Lower lobe of right lung (tissue), 2 donors: Measurements from ENCODE around the gene NAPB. TPM values are rescaled to one million over a fixed set of nuclear protein-coding genes. Genes with fewer than 3 reads are reported as not detected.
"Not testable (repeated sequence)": the region's sequence is repeated elsewhere in the genome, so short reads cannot be mapped to it uniquely, and the experiment has no call there.

Experiments used
- ATAC-seq, 2 donors: fragments of 200-7000 bp; cut with Tn5 transposase; one replicate each; pipeline ENCODE4 v1.9.1; 2020 to 2022; ENCODE audit warnings: mild to moderate bottlenecking in 2 of 2, moderate library complexity in 2 of 2
- DNase-seq: peaks from one replicate; pipeline ENCODE4 v3.0.0-alpha.2; 2020
- H3K27ac ChIP-seq: fragments of 200-600 bp; one replicate; pipeline ENCODE4 v1.8.0; 2022
- H3K27me3 ChIP-seq: fragments of 200-600 bp; one replicate; pipeline ENCODE4 v1.8.0; 2022; ENCODE audit warnings: low read depth
- H3K36me3 ChIP-seq: fragments of 200-600 bp; one replicate; pipeline ENCODE4 v1.8.0; 2022; ENCODE audit warnings: mild to moderate bottlenecking
- H3K4me1 ChIP-seq: fragments of 200-600 bp; one replicate; pipeline ENCODE4 v1.8.0; 2022
- H3K4me3 ChIP-seq: fragments of 200-600 bp; one replicate; pipeline ENCODE4 v1.8.0; 2022; ENCODE audit warnings: mild to moderate bottlenecking
- H3K9me3 ChIP-seq: fragments of 200-600 bp; one replicate; pipeline ENCODE4 v1.8.0; 2022
- CTCF ChIP-seq: fragments of 200-600 bp; IDR thresholded peaks from one replicate; pipeline ENCODE4 v1.8.0; 2022; ENCODE audit warnings: antibody characterized with exemption, mild to moderate bottlenecking
- intact Hi-C: fragments of 100-400 bp; cut with DNase I; formaldehyde crosslinking; loops from one replicate; pipeline ENCODE4 v1.11.0; 2022
- total RNA-seq: library from RNA; stranded (reverse); fragmentation: NEBNext Ultra II Directional; extraction: Animal tissue kit (Norgen Biotek cat#: 25700); gene quantifications from one replicate; pipeline ENCODE4 v1.2.1, GENCODE V29; 2021
- donor health status: DM: no; HTN: yes; CAD: no; lungs with severe emphysema.

Gene NAPB
- total RNA-seq, 1 donor from 2014 or later, result 11.0 TPM

GRCh38 chr20:23349338-23350195 lies 71.7 kb downstream of the NAPB start:
- H3K36me3 ChIP-seq, result peaks cover 12% of the 10 kb centered on the region
- DNase-seq, result no peak
- no peaks in the 10 kb centered on the region for H3K27me3 ChIP-seq
- peak overlapping the region; percentile 97 for H3K27ac ChIP-seq
- peaks cover 27% of the 10 kb centered on the region for H3K4me1 ChIP-seq
- peak; percentile 87 to 88 for ATAC-seq
- TF ChIP-seq CTCF, result peak; percentile 38
- peak overlapping the region; percentile 90 for H3K4me3 ChIP-seq
- H3K9me3 ChIP-seq, result no peaks in the 10 kb centered on the region
- intact Hi-C loops, result no loop called here

GRCh38 chr20:23348510-23348909 lies 72.8 kb downstream of the NAPB start:
- peaks cover 27% of the 10 kb centered on the region for H3K4me1 ChIP-seq
- ATAC-seq, H3K36me3 ChIP-seq, H3K27me3 ChIP-seq, H3K9me3 ChIP-seq, intact Hi-C loops, DNase-seq, H3K4me3 ChIP-seq: not testable (repeated sequence)
- H3K27ac ChIP-seq, result peak overlapping the region; percentile 97

GRCh38 chr20:23347791-23348190 lies 73.5 kb downstream of the NAPB start:
- Histone ChIP-seq H3K27me3 (no peaks in the 10 kb centered on the region), H3K4me3 (no peak overlapping the region), H3K27ac (no peak overlapping the region), H3K4me1 (peaks cover 27% of the 10 kb centered on the region), H3K9me3 (no peaks in the 10 kb centered on the region), H3K36me3 (no peaks in the 10 kb centered on the region)
- ATAC-seq (no peak), DNase-seq (no peak)
- intact Hi-C loops, result no loop called here
- no peak for TF ChIP-seq CTCF

GRCh38 chr20:23346002-23346401 lies 75.3 kb downstream of the NAPB start:
- Histone ChIP-seq H3K27me3 (no peaks in the 10 kb centered on the region), H3K9me3 (no peaks in the 10 kb centered on the region), H3K4me1 (peaks cover 12% of the 10 kb centered on the region), H3K4me3 (no peak overlapping the region), H3K36me3 (no peaks in the 10 kb centered on the region), H3K27ac (no peak overlapping the region)
- DNase-seq (no peak), ATAC-seq (no peak)
- TF ChIP-seq CTCF, result no peak
- intact Hi-C loops, result no loop called here

- no peak for TF ChIP-seq CTCF
- no peak overlapping the region for H3K4me3 ChIP-seq
- ATAC-seq, result no peak
- H3K9me3 ChIP-seq, result no peaks in the 10 kb centered on the region
- H3K27ac ChIP-seq, result no peak overlapping the region
- no peaks in the 10 kb centered on the region for H3K36me3 ChIP-seq
- no peak for DNase-seq
- peaks cover 3% of the 10 kb centered on the region for H3K27me3 ChIP-seq
- H3K4me1 ChIP-seq, result peaks cover 15% of the 10 kb centered on the region
- intact Hi-C loops, result no loop called here
Measured at GRCh38 chr20:23344336-23344735, 77.0 kb downstream of the NAPB start.

GRCh38 chr20:23343590-23343989 lies 77.7 kb downstream of the NAPB start:
- Histone ChIP-seq H3K36me3 (no peaks in the 10 kb centered on the region), H3K4me3 (no peak overlapping the region), H3K9me3 (no peaks in the 10 kb centered on the region), H3K27me3 (peaks cover 3% of the 10 kb centered on the region), H3K27ac (no peak overlapping the region), H3K4me1 (peaks cover 8% of the 10 kb centered on the region)
- ATAC-seq (no peak), DNase-seq (no peak)
- no peak for TF ChIP-seq CTCF
- intact Hi-C loops, result no loop called here
